ENCODE data around the gene DOCK4.

Gene DOCK4

DNA sequence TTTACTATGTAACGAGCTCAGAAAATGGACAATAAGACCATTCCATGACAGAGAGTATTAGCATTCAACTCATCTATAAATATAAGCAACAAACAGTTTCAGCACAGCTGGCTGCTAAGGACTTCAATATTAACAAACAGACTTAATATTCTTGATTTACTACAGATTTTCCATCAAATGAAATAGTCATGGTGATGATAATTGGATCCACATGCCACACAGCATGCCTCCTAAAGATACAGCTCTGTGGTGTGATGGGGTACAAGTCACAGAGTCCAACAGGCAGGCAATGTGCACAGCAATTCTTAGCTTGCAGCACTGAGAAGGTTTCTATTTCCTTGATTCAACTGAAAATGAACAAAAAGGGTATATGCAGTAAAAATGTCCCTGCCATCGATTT, 54.0 kb downstream of the DOCK4 start:
- TF ChIP-seq ZFX (IDR thresholded peaks at IDR 0.05; ENCODE audit: borderline replicate concordance), result no peak
- TF ChIP-seq, protein P1, sequence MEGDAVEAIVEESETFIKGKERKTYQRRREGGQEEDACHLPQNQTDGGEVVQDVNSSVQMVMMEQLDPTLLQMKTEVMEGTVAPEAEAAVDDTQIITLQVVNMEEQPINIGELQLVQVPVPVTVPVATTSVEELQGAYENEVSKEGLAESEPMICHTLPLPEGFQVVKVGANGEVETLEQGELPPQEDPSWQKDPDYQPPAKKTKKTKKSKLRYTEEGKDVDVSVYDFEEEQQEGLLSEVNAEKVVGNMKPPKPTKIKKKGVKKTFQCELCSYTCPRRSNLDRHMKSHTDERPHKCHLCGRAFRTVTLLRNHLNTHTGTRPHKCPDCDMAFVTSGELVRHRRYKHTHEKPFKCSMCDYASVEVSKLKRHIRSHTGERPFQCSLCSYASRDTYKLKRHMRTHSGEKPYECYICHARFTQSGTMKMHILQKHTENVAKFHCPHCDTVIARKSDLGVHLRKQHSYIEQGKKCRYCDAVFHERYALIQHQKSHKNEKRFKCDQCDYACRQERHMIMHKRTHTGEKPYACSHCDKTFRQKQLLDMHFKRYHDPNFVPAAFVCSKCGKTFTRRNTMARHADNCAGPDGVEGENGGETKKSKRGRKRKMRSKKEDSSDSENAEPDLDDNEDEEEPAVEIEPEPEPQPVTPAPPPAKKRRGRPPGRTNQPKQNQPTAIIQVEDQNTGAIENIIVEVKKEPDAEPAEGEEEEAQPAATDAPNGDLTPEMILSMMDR (IDR thresholded peaks at IDR 0.05), result no peak
- no peak overlapping the region for H3K27ac ChIP-seq

DNA sequence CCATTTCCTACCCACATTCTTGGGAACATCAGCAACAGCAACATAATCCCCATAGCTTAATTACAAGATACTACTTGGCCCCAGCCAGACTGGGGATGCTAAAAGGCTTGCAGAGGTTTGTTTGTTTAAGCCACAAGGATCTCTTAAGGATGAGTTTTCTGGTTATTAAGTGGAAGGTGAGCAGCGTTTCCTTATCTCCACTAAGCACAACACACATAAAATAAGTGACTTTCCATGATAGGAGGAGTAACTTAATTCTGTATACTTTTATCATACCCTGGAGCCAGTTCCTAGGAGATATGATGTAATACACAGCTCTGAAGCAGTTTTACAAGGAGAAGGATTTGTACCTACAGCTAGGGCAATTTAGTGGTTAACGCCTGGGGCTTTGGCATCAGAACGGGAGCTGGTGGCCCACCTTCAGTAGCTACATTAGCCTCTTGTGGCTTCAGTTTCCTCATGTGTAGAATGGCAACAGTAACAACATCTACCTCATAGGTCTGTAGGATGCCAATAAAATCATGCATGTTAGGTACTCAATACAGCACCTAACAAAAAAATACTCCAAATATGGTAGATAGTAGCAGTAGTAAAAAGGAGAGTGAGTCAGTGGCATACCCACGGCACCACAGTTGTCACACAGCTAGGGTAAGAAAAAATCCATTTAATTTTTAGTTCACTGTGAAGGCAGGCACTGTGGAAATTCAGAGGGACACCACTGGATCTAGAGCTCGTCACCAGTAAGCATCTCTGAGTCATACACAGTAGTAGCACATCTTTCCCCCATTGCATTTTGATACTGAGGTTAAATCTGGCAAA, 55.2 kb downstream of the DOCK4 start:
- TF ChIP-seq, protein P1 (IDR thresholded peaks at IDR 0.05), result no peak
- TF ChIP-seq ZFX (IDR thresholded peaks at IDR 0.05; ENCODE audit: borderline replicate concordance), result no peak
- no peak overlapping the region for H3K27ac ChIP-seq

DNA sequence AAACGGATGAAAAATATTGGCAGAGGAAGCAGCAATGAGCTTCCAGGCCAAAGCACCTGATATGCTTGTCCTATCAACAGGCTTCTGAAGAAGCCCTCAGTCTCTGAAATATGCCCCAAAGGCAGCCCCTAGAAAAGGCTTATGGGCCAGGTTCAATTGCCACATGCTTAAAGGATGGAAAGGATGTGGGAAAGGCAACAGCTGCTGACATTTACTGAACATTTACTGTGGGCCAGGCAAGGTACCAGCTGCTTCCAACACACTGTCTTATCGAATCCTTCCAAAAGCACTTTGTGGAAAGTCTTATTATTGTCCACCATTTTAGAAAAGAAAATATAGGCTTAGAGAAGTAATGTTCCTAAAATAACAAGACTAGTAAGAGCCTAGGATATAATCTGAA, 56.5 kb downstream of the DOCK4 start:
- TF ChIP-seq ZFX (IDR thresholded peaks at IDR 0.05; ENCODE audit: borderline replicate concordance), result no peak
- TF ChIP-seq, protein P1 (IDR thresholded peaks at IDR 0.05), result no peak
- no peak overlapping the region for H3K27ac ChIP-seq

GRCh38 chr7:112147793-112148361, 58.3 kb downstream of the DOCK4 start:
- TF ChIP-seq, protein P1 (IDR thresholded peaks at IDR 0.05), result no peak
- TF ChIP-seq ZFX (IDR thresholded peaks at IDR 0.05; ENCODE audit: borderline replicate concordance), result no peak
- H3K27ac ChIP-seq, result no peak overlapping the region

DNA sequence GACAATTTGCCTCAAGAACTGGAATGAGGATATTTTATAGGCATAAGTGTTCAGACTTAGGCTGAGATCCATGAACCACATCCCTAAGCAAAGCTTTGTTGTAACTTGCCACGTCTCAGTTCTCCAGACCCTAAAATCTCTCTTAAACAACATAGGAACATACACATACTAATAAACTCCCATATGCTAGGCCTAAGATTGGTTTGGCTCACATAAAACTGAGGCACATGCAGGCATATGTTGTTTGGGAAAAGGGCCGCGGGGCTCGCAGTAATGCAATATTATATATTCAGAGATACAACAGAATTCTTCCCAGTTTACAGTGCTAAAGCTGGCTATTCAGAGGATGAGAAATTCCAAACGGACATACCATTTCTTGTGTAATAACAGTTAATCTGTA, 61.0 kb downstream of the DOCK4 start:
- no peak overlapping the region for H3K27ac ChIP-seq

DNA sequence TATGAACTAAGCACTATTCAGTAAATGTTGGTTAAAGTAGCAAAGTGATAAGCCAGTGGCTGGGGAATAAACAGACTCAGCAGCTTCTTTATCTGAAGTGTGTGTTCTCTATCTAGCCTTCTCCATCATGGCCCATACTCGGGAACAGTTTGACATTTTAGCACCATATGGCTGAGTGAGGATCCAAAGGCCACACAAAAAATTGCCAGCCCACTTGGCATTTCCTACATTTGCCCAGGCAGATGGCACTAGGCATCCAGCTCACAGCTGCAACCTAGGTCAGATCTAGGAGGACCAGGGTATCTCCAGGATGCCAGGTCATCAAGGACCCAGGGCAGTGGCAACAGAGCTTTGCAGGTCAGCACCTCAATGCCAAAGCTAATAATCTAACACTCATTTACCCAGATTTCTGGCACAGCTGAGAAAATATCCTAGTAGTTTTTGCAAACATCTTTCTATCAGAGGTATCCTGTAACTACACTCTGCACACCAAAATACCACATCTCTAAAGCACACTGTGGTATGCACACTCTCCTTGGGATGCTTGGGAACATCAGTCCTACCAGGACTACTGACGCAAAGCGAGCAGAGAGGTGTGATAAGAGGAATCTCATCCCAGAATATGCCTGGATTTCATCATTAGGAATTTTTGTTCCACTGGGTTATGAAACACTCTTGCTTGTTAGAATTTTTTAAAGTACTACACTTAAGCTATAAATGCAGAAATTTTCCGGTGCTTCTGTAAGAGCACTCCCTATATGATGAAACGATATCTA, 61.7 kb downstream of the DOCK4 start:
- no peak overlapping the region for H3K27ac ChIP-seq

More for the DNA sequence above, 61.0 kb downstream of the DOCK4 start:
- TF ChIP-seq, protein P1 (IDR thresholded peaks at IDR 0.05), result no peak

More for the DNA sequence above, 61.7 kb downstream of the DOCK4 start:
- no peak for TF ChIP-seq ZFX (IDR thresholded peaks at IDR 0.05; ENCODE audit: borderline replicate concordance)
- TF ChIP-seq, protein P1 (IDR thresholded peaks at IDR 0.05), result no peak

Measured in 22Rv1 (cell line).